CD4-positive, CD25-positive, alpha-beta regulatory T cell (primary cell): Measurements from ENCODE around the gene IL4I1. TPM values are rescaled to one million over a fixed set of nuclear protein-coding genes. Genes with fewer than 3 reads are reported as not detected.

Source experiments
- ATAC-seq, 2 donors: fragments of 150-1000 bp; cut with Tn5 transposase; one replicate each; pipeline ENCODE4 v1.10.0; 2021; ENCODE audit warnings: low read depth in 2 of 2, moderate number of reproducible peaks in 2 of 2, moderate library complexity in 1 of 2
- DNase-seq, 3 donors: peaks; one replicate each; pipeline versions ENCODE4 v3.0.0 to v3.0.0-alpha.2; 2012 to 2022; ENCODE audit warnings: mixed read lengths in 1 of 3
- H3K27ac ChIP-seq: one replicate; pipeline ENCODE4 v1.7.0; 2013; ENCODE audit warnings: mild to moderate bottlenecking, low read length; ENCODE audit not compliant: insufficient read depth, poor library complexity, severe bottlenecking
- H3K27me3 ChIP-seq: one replicate; pipeline ENCODE4 v1.7.0; 2013; ENCODE audit warnings: low read length; ENCODE audit not compliant: control insufficient read depth, insufficient read depth
- H3K36me3 ChIP-seq: one replicate; pipeline ENCODE4 v1.7.0; 2013; ENCODE audit warnings: mild to moderate bottlenecking, low read length, moderate library complexity; ENCODE audit not compliant: control insufficient read depth, insufficient read depth
- H3K4me1 ChIP-seq: 2 replicates; pipeline ENCODE4 v1.7.0; 2013; ENCODE audit warnings: mild to moderate bottlenecking, low read length; ENCODE audit not compliant: insufficient read depth, control insufficient read depth, poor library complexity, severe bottlenecking
- H3K4me3 ChIP-seq: one replicate; pipeline ENCODE4 v1.7.0; 2013; ENCODE audit warnings: low read depth, mild to moderate bottlenecking, low read length, moderate library complexity
- H3K9me3 ChIP-seq, 2 experiments: 1 replicate in 1 of 2; 2 replicates in 1 of 2; pipeline ENCODE4 v1.7.0; 2013; ENCODE audit warnings: low read length in 2 of 2, mild to moderate bottlenecking in 1 of 2, moderate library complexity in 1 of 2; ENCODE audit not compliant: control insufficient read depth in 2 of 2
- H3K27ac Mint-ChIP-seq, 3 donors: one replicate each; pipeline ENCODE4 v1.8.0; 2020 to 2022; ENCODE audit warnings: mild to moderate bottlenecking in 3 of 3, mixed read lengths in 3 of 3, moderate library complexity in 2 of 3
- H3K27me3 Mint-ChIP-seq: one replicate; pipeline ENCODE4 v1.8.0; 2022; ENCODE audit warnings: mild to moderate bottlenecking, mixed read lengths
- H3K36me3 Mint-ChIP-seq: one replicate; pipeline ENCODE4 v1.8.0; 2020; ENCODE audit warnings: mixed read lengths
- H3K4me1 Mint-ChIP-seq, 4 donors: one replicate each; pipeline ENCODE4 v1.8.0; 2020 to 2022; ENCODE audit warnings: mixed read lengths in 4 of 4, mild to moderate bottlenecking in 1 of 4
- H3K4me3 Mint-ChIP-seq, 4 donors: one replicate each; pipeline ENCODE4 v1.8.0; 2020 to 2022; ENCODE audit warnings: mild to moderate bottlenecking in 4 of 4, mixed read lengths in 4 of 4, moderate library complexity in 3 of 4
- H3K9me3 Mint-ChIP-seq, 7 donors: one replicate each; pipeline ENCODE4 v1.8.0; 2020 to 2022; ENCODE audit warnings: mixed read lengths in 7 of 7, mild to moderate bottlenecking in 3 of 7, moderate library complexity in 2 of 7
- polyA plus RNA-seq, 4 donors: library from polyadenylated mRNA; unstranded; fragments of 300-500 nt; fragmentation: Illumina TruSeq; gene quantifications; one replicate each; pipeline ENCODE4 v1.2.3, GENCODE V29; 2021
- total RNA-seq: library from RNA; stranded (reverse); gene quantifications from one replicate; pipeline ENCODE4 v1.2.3, GENCODE V29; 2022

The IL4I1 gene
- total and polyA plus RNA-seq, 5 donors from 2014 or later, result 0.20 to 3.7 (median 0.37) TPM

DNA sequence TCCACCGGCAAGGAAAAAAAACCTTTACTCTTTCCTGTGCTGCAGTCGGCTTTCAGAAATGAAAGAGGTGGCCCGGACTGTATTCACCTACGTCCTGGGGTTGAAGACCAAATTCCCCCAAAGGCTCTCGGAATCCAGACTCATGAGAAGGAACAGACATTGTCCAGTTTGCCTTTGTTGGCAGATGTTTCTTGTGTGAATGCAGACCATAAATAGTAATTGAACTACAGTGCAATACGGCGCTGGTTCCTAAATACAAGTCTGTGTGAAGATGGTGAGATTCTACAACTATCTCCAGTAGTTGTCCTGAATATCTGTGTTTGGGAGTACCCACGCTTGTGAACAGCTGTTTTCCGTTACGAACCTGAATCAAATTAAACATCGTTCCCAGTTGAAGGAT lies 57.0 kb downstream of the IL4I1 start:
- Mint-ChIP-seq H3K27me3 (no peaks in the 10 kb centered on the region), H3K36me3 (peaks cover 9% of the 10 kb centered on the region), H3K27ac (no peak overlapping the region), H3K4me3 (no peak overlapping the region), H3K4me1 (no peaks in the 10 kb centered on the region), H3K9me3 (no peaks in the 10 kb centered on the region)
- Histone ChIP-seq H3K9me3 (no peaks in the 10 kb centered on the region), H3K27ac (no peak overlapping the region), H3K27me3 (no peaks in the 10 kb centered on the region), H3K4me1 (no peaks in the 10 kb centered on the region), H3K4me3 (no peak overlapping the region), H3K36me3 (peaks cover 36% of the 10 kb centered on the region)
- no peak for ATAC-seq
- DNase-seq, result no peak

Other genes starting within 250 kb of the IL4I1 start
- 235 TPM for gene IRF3, start 231.0 kb downstream of the IL4I1 start, total RNA-seq
- 100 to 1,000 TPM in 1 of 4 donors, 10 to 100 TPM in 3; 76.4 to 104 (median 95.9) TPM for gene IRF3, start 231.0 kb downstream of the IL4I1 start, polyA plus RNA-seq
- 13.6 TPM for gene BCL2L12, start 231.0 kb downstream of the IL4I1 start, total RNA-seq
- 10 to 100 TPM; 13.6 to 15.3 (median 15.1) TPM for gene BCL2L12, start 231.0 kb downstream of the IL4I1 start, polyA plus RNA-seq
- 59.2 TPM for gene PRMT1, start 219.6 kb downstream of the IL4I1 start, total RNA-seq
- gene PRMT1, start 219.6 kb downstream of the IL4I1 start, polyA plus RNA-seq, result 100 to 1,000 TPM; 101 to 118 (median 105) TPM
- 1.7 TPM for gene ADM5, start 207.3 kb downstream of the IL4I1 start, total RNA-seq
- under 1 TPM in 2 of 4 donors, not detected in 2; 0.10 to 0.34 TPM for gene ADM5, start 207.3 kb downstream of the IL4I1 start, polyA plus RNA-seq
- gene CPT1C, start 205.8 kb downstream of the IL4I1 start, total RNA-seq, result 0.47 TPM
- gene CPT1C, start 205.8 kb downstream of the IL4I1 start, polyA plus RNA-seq, result under 1 TPM in 3 of 4 donors, not detected in 1; 0.41 to 0.84 (median 0.73) TPM
- not detected for gene TSKS, start 133.6 kb downstream of the IL4I1 start, total RNA-seq
- under 1 TPM; 0.41 to 0.77 (median 0.45) TPM for gene TSKS, start 133.6 kb downstream of the IL4I1 start, polyA plus RNA-seq
- 49.5 TPM for gene AP2A1, start 129.9 kb downstream of the IL4I1 start, total RNA-seq
- gene AP2A1, start 129.9 kb downstream of the IL4I1 start, polyA plus RNA-seq, result 1 to 10 TPM; 5.2 to 7.4 (median 5.6) TPM
- 15.8 TPM for gene FUZ, start 83.6 kb downstream of the IL4I1 start, total RNA-seq
- gene FUZ, start 83.6 kb downstream of the IL4I1 start, polyA plus RNA-seq, result 1 to 10 TPM; 4.0 to 8.4 (median 4.9) TPM
- gene MED25, start 78.6 kb downstream of the IL4I1 start, total RNA-seq, result 67.9 TPM
- 10 to 100 TPM; 12.7 to 23.6 (median 19.9) TPM for gene MED25, start 78.6 kb downstream of the IL4I1 start, polyA plus RNA-seq
- gene PTOV1, start 45.7 kb downstream of the IL4I1 start, total RNA-seq, result 116 TPM
- 10 to 100 TPM; 26.8 to 45.6 (median 34.2) TPM for gene PTOV1, start 45.7 kb downstream of the IL4I1 start, polyA plus RNA-seq
- 149 TPM for gene PNKP, start 29.3 kb downstream of the IL4I1 start, total RNA-seq
- gene PNKP, start 29.3 kb downstream of the IL4I1 start, polyA plus RNA-seq, result 10 to 100 TPM; 26.2 to 33.5 (median 28.2) TPM
- gene AKT1S1, start 19.5 kb downstream of the IL4I1 start, total RNA-seq, result 12.9 TPM
- 1 to 10 TPM; 3.0 to 4.2 (median 3.8) TPM for gene AKT1S1, start 19.5 kb downstream of the IL4I1 start, polyA plus RNA-seq
- 48.1 TPM for gene TBC1D17, start 19.2 kb downstream of the IL4I1 start, total RNA-seq
- 1 to 10 TPM; 8.8 to 9.7 (median 9.1) TPM for gene TBC1D17, start 19.2 kb downstream of the IL4I1 start, polyA plus RNA-seq
- gene ATF5, start 32.3 kb upstream of the IL4I1 start, total RNA-seq, result 19.7 TPM
- 1 to 10 TPM in 2 of 4 donors, under 1 TPM in 2; 0.60 to 1.5 (median 1.1) TPM for gene ATF5, start 32.3 kb upstream of the IL4I1 start, polyA plus RNA-seq
- gene NUP62, start 32.6 kb upstream of the IL4I1 start, total RNA-seq, result 43.1 TPM
- gene NUP62, start 32.6 kb upstream of the IL4I1 start, polyA plus RNA-seq, result 10 to 100 TPM; 40.2 to 47.2 (median 41.3) TPM
- not detected for gene SIGLEC11, start 64.3 kb upstream of the IL4I1 start, total RNA-seq
- not detected for gene SIGLEC11, start 64.3 kb upstream of the IL4I1 start, polyA plus RNA-seq
- 99.4 TPM for gene VRK3, start 128.5 kb upstream of the IL4I1 start, total RNA-seq
- 10 to 100 TPM; 87.9 to 99.9 (median 91.4) TPM for gene VRK3, start 128.5 kb upstream of the IL4I1 start, polyA plus RNA-seq
- gene ZNF473, start 129.1 kb upstream of the IL4I1 start, total RNA-seq, result 7.5 TPM
- gene ZNF473, start 129.1 kb upstream of the IL4I1 start, polyA plus RNA-seq, result 1 to 10 TPM; 3.5 to 8.3 (median 4.8) TPM